Spleen (tissue), 11 donors: ENCODE data around the gene KIAA0825. TPM values are rescaled to one million over a fixed set of nuclear protein-coding genes. Genes with fewer than 3 reads are reported as not detected.

Experiments
- DNase-seq: peaks from one replicate; pipeline ENCODE4 v3.0.0-alpha.2; 2020
- H3K27ac ChIP-seq, 8 donors: fragments of 200-600 bp; sonication (generic) in 7 of 8; 1 replicate in 4 of 8; 2 replicates in 4 of 8; pipeline versions ENCODE4 v1.5.0 to v1.8.0; 2016 to 2021; ENCODE audit warnings: inconsistent platforms in 4 of 8, mild to moderate bottlenecking in 4 of 8, moderate library complexity in 1 of 8
- H3K27me3 ChIP-seq, 7 donors: fragments of 200-600 bp; sonication (generic) in 6 of 7; replicated peaks in 1 of 7; 1 replicate in 4 of 7; 2 replicates in 3 of 7; pipeline versions ENCODE4 v1.5.0 to v1.8.0; 2016 to 2021; ENCODE audit warnings: inconsistent platforms in 3 of 7, mild to moderate bottlenecking in 1 of 7
- H3K36me3 ChIP-seq, 6 donors: fragments of 200-600 bp; sonication (generic) in 5 of 6; 1 replicate in 4 of 6; 2 replicates in 2 of 6; pipeline versions ENCODE4 v1.5.0 to v1.8.0; 2016 to 2021; ENCODE audit warnings: inconsistent platforms in 2 of 6
- H3K4me1 ChIP-seq, 6 donors: fragments of 200-600 bp; sonication (generic) in 5 of 6; 1 replicate in 3 of 6; 2 replicates in 3 of 6; pipeline versions ENCODE4 v1.5.0 to v1.8.0; 2016 to 2021; ENCODE audit warnings: inconsistent platforms in 3 of 6
- H3K4me3 ChIP-seq, 8 donors: fragments of 200-600 bp; sonication (generic) in 7 of 8; 1 replicate in 4 of 8; 2 replicates in 4 of 8; pipeline versions ENCODE4 v1.5.0 to v1.8.0; 2016 to 2021; ENCODE audit warnings: inconsistent platforms in 4 of 8, mild to moderate bottlenecking in 4 of 8, moderate library complexity in 2 of 8
- H3K9me3 ChIP-seq, 8 donors: fragments of 200-600 bp; sonication (generic) in 7 of 8; 1 replicate in 4 of 8; 2 replicates in 4 of 8; pipeline versions ENCODE4 v1.5.0 to v1.8.0; 2016 to 2021; ENCODE audit warnings: inconsistent platforms in 4 of 8
- POLR2A ChIP-seq, 3 donors: fragments of 450-650 bp; IDR thresholded peaks; one replicate each; pipeline ENCODE4 v1.5.1; 2017; ENCODE audit warnings: antibody characterized with exemption in 3 of 3, mild to moderate bottlenecking in 1 of 3
- POLR2AphosphoS5 ChIP-seq, 3 donors: sonication (generic); formaldehyde crosslinking; IDR thresholded peaks; one replicate each; pipeline ENCODE4 v1.5.1; 2017; ENCODE audit warnings: antibody characterized with exemption in 3 of 3
- WGBS, 5 donors: extraction: QIAGEN DNeasy Blood & Tissue Kit in 3 of 5; methylation state at CpG; one replicate each; pipeline versions ENCODE4 v1.1.5 to v1.1.7; 2013 to 2018; 5-methylcytosine and 5-hydroxymethylcytosine counted together
- intact Hi-C: fragments of 100-400 bp; cut with DNase I; formaldehyde crosslinking; loops from one replicate; pipeline ENCODE4 v1.15.0; 2023; ENCODE audit warnings: low total_unique reads
- polyA plus RNA-seq, 3 donors: library from polyadenylated mRNA; stranded (reverse); fragments of 200-250 nt; gene quantifications; one replicate each; pipeline ENCODE4 v1.2.1, GENCODE V29; 2013
- total RNA-seq, 7 donors: library from RNA; depleted of rRNA in 3 of 7; stranded (reverse); fragments of >200 nt in 3 of 7; fragmentation: NEBNext Ultra II Directional in 4 of 7; extraction: Animal tissue kit (Norgen Biotek cat#: 25700) in 4 of 7; gene quantifications; one replicate each; pipeline versions ENCODE4 v1.1.0 to v1.2.1, GENCODE V29; 2016 to 2021
- TF ChIP-seq, protein P1 (sequence below), 11 experiments: fragments of 200-600 bp in 7 of 11; fragments of 450-650 bp in 4 of 11; sonication (generic) in 4 of 11; IDR thresholded peaks in 8 of 11; conservative IDR thresholded peaks in 3 of 11; 1 replicate in 7 of 11; 2 replicates in 4 of 11; pipeline versions ENCODE4 v1.4.0 to v1.8.0; 2016 to 2021; ENCODE audit warnings: antibody characterized with exemption in 11 of 11, inconsistent platforms in 4 of 11, mild to moderate bottlenecking in 1 of 11
- donor health status: healthy with polysubstance abuse.
- donor health status: DM: no; HTN: no; CAD: no; lungs with moderate emphysema.
- donor health status: DM: no; HTN: no; CAD: no.
- donor health status: Bipolar disorder and iron deficiency.
- donor health status: healthy.
- donor health status: DM: no; HTN: no; CAD: no.
- donor health status: DM: yes; HTN: yes; CAD: no.

The KIAA0825 gene
- total and polyA plus RNA-seq, 10 donors: 0.20 to 13.5 (median 6.0) TPM

DNA sequence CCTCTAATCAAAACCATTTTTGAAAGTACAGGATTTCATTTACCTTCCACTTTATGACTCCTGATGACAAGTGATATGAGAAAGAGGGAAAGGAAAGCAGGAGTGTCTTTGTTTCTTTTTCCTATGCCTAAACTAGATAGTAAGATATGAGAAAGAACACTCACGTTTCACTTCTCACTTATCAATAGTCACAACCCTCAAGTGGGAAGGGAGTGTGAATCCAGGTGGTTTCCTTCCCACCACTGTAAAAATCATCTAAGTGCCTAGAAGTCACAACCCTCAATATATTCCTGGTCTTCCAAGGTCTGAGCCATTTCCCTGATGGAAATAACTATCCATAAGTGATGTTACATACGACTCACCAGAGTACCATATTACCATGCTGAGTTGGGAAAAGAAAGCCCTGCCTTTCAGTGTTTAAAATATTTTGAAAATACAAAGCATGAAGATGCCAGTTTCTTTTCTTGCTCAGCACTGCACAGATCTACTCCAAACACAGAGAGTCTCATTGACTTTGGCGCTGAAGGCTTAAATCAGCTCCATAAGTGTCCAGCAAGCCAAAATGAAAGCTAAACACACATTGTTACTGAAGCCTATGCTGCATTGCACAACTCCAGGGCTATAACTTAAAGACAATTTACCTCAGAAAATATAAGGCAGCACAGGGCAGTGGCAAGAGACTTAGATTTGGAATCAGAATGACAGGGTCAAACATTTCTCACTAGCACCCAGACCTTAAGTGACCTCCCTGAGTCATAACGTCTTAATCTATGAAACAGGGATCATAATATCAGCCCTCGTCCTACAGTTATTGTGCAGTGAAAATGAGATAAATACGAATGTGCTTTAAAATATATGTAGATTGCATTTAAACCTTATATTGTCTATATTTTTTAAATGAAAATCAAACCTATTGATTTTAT, 301.2 kb downstream of the KIAA0825 start:
- Histone ChIP-seq H3K4me3 (no peak overlapping the region), H3K4me1 (no peaks in the 10 kb centered on the region), H3K36me3 (no peaks in the 10 kb centered on the region), H3K27ac (no peak overlapping the region), H3K27me3 (no peaks in the 10 kb centered on the region), H3K9me3 (no peaks in the 10 kb centered on the region)
- TF ChIP-seq, protein P1, sequence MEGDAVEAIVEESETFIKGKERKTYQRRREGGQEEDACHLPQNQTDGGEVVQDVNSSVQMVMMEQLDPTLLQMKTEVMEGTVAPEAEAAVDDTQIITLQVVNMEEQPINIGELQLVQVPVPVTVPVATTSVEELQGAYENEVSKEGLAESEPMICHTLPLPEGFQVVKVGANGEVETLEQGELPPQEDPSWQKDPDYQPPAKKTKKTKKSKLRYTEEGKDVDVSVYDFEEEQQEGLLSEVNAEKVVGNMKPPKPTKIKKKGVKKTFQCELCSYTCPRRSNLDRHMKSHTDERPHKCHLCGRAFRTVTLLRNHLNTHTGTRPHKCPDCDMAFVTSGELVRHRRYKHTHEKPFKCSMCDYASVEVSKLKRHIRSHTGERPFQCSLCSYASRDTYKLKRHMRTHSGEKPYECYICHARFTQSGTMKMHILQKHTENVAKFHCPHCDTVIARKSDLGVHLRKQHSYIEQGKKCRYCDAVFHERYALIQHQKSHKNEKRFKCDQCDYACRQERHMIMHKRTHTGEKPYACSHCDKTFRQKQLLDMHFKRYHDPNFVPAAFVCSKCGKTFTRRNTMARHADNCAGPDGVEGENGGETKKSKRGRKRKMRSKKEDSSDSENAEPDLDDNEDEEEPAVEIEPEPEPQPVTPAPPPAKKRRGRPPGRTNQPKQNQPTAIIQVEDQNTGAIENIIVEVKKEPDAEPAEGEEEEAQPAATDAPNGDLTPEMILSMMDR (IDR thresholded peaks at IDR 0.05 in 8 of 11, conservative IDR thresholded peaks at IDR 0.05 in 3 of 11): no peak
- TF ChIP-seq POLR2AphosphoS5 (IDR thresholded peaks at IDR 0.05) (no peak), POLR2A (IDR thresholded peaks at IDR 0.05) (no peak)
- WGBS, 5 donors: 66 to 87% (median 78%) methylated on average over 6 of the region's 6 CpGs
- intact Hi-C loops: no loop called here
- no peak for DNase-seq

DNA sequence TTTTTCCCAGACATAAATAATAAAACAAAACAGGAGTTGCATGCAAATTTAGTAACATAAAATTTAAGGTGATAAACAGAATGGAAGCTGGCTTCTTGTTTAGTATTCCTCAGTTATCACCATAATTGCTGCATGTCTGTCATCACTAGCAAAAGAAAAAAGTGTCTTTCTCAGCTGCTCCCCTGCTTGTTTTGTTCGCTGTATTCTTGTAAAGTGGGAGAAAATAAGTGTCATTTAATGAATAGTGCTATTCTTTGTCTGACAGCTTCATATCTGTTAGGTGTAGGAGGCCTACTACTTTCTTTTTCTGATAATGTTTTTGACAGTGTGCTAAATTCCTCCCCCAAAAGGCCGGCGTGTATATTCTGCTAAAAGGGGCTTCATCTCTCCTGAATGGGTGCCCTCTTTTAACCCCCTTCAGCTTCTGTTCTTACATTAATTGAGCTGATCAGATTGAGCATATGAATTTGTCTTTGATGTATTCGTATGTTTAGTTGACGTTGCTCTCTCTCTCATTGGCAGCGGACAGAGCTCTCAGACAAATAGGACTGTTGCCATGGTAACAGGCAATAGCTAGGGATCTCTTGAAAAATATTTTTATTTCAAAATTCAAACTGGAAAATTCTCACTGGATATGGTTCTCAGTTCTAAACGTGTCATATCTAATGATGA, 303.8 kb downstream of the KIAA0825 start:
- Histone ChIP-seq H3K27ac (no peak overlapping the region), H3K4me3 (no peak overlapping the region), H3K4me1 (no peaks in the 10 kb centered on the region), H3K9me3 (no peaks in the 10 kb centered on the region), H3K27me3 (no peaks in the 10 kb centered on the region), H3K36me3 (no peaks in the 10 kb centered on the region)
- intact Hi-C loops: no loop called here
- TF ChIP-seq, protein P1 (IDR thresholded peaks at IDR 0.05 in 8 of 11, conservative IDR thresholded peaks at IDR 0.05 in 3 of 11): no peak
- no peak for TF ChIP-seq POLR2AphosphoS5 (IDR thresholded peaks at IDR 0.05)
- no peak for TF ChIP-seq POLR2A (IDR thresholded peaks at IDR 0.05)
- DNase-seq: no peak
- WGBS, 5 donors: 75 to 83% (median 79%) methylated on average over 7 of the region's 7 CpGs

- H3K4me3 ChIP-seq: no peak overlapping the region
- H3K36me3 ChIP-seq: no peaks in the 10 kb centered on the region
- H3K9me3 ChIP-seq: no peaks in the 10 kb centered on the region
- no peaks in the 10 kb centered on the region for H3K4me1 ChIP-seq
- intact Hi-C loops: no loop called here
- TF ChIP-seq, protein P1 (IDR thresholded peaks at IDR 0.05 in 8 of 11, conservative IDR thresholded peaks at IDR 0.05 in 3 of 11): no peak
- no peak for TF ChIP-seq POLR2A (IDR thresholded peaks at IDR 0.05)
- TF ChIP-seq POLR2AphosphoS5 (IDR thresholded peaks at IDR 0.05): no peak
- no peak overlapping the region for H3K27ac ChIP-seq
- no peaks in the 10 kb centered on the region for H3K27me3 ChIP-seq
- 89 to 96% (median 92%) methylated on average over 3 of the region's 3 CpGs for WGBS, 5 donors
- DNase-seq: no peak
Observed at GRCh38 chr5:94313696-94314095, 304.7 kb downstream of the KIAA0825 start.

- WGBS, 5 donors: 93 to 97% (median 95%) methylated on average over 3 of the region's 3 CpGs
- intact Hi-C loops: no loop called here
- H3K27ac ChIP-seq: no peak overlapping the region
- H3K9me3 ChIP-seq: no peaks in the 10 kb centered on the region
- H3K27me3 ChIP-seq: no peaks in the 10 kb centered on the region
- DNase-seq: no peak
- no peak overlapping the region for H3K4me3 ChIP-seq
- TF ChIP-seq POLR2A (IDR thresholded peaks at IDR 0.05) (no peak), POLR2AphosphoS5 (IDR thresholded peaks at IDR 0.05) (no peak)
- TF ChIP-seq, protein P1 (IDR thresholded peaks at IDR 0.05 in 8 of 11, conservative IDR thresholded peaks at IDR 0.05 in 3 of 11): no peak
- H3K4me1 ChIP-seq: no peaks in the 10 kb centered on the region
- H3K36me3 ChIP-seq: no peaks in the 10 kb centered on the region
Observed at GRCh38 chr5:94313188-94313587, 305.2 kb downstream of the KIAA0825 start.
